GM23248 (cell line): ENCODE results near the gene ATP6V0D1.

Experiments used
- EZH2 ChIP-seq: fragments of 200-600 bp; sonication (generic); IDR thresholded peaks from 2 replicates; pipeline ENCODE4 v1.6.1; 2018; ENCODE audit warnings: antibody characterized with exemption, mild to moderate bottlenecking; ENCODE audit not compliant: insufficient read depth, poor library complexity, severe bottlenecking
- EZH2phosphoT487 ChIP-seq: fragments of 200-600 bp; sonication (generic); IDR thresholded peaks from 2 replicates; pipeline ENCODE4 v1.6.1; 2018; ENCODE audit warnings: antibody characterized with exemption, moderate library complexity, mild to moderate bottlenecking, low read depth; ENCODE audit not compliant: insufficient read depth

GRCh38 chr16:67459861-67460150 lies 21.2 kb downstream of the ATP6V0D1 start:
- TF ChIP-seq EZH2 = no peak
- no peak for TF ChIP-seq EZH2phosphoT487
